Liver (tissue), 9 donors: ENCODE measurements around the gene ZDHHC14. TPM values are rescaled to one million over a fixed set of nuclear protein-coding genes. Genes with fewer than 3 reads are reported as not detected.

Experiments
- DNase-seq: peaks from one replicate; pipeline ENCODE4 v3.0.0-alpha.2; 2017; ENCODE audit warnings: low spot score
- H3K27ac ChIP-seq, 2 donors: one replicate each; pipeline ENCODE4 v1.7.0; 2013; ENCODE audit warnings: inconsistent platforms in 2 of 2, low read length in 2 of 2, control low read depth in 1 of 2, low read depth in 1 of 2, mild to moderate bottlenecking in 1 of 2
- H3K27me3 ChIP-seq, 4 donors: one replicate each; pipeline versions ENCODE4 v1.6.1 to v1.7.0; 2013; ENCODE audit warnings: low read length in 3 of 4, inconsistent platforms in 1 of 4, mild to moderate bottlenecking in 1 of 4, moderate library complexity in 1 of 4; ENCODE audit not compliant: control insufficient read depth in 4 of 4, insufficient read depth in 4 of 4
- H3K36me3 ChIP-seq, 4 donors: one replicate each; pipeline versions ENCODE4 v1.6.1 to v1.7.0; 2013; ENCODE audit warnings: low read length in 3 of 4, mild to moderate bottlenecking in 3 of 4, low read depth in 1 of 4, moderate library complexity in 1 of 4; ENCODE audit not compliant: control insufficient read depth in 4 of 4, insufficient read depth in 3 of 4
- H3K4me1 ChIP-seq, 4 donors: one replicate each; pipeline versions ENCODE4 v1.6.1 to v1.7.0; 2013; ENCODE audit warnings: low read length in 3 of 4, mild to moderate bottlenecking in 3 of 4, moderate library complexity in 1 of 4; ENCODE audit not compliant: control insufficient read depth in 4 of 4, insufficient read depth in 4 of 4
- H3K4me3 ChIP-seq, 3 donors: one replicate each; pipeline versions ENCODE4 v1.6.1 to v1.7.0; 2013; ENCODE audit warnings: low read length in 3 of 3, control low read depth in 1 of 3, low read depth in 1 of 3, mild to moderate bottlenecking in 1 of 3
- H3K9ac ChIP-seq, 2 donors: one replicate each; pipeline ENCODE4 v1.7.0; 2013; ENCODE audit warnings: low read length in 2 of 2, mild to moderate bottlenecking in 2 of 2, moderate library complexity in 2 of 2, control low read depth in 1 of 2, low read depth in 1 of 2
- H3K9me3 ChIP-seq, 4 donors: one replicate each; pipeline versions ENCODE4 v1.6.1 to v1.7.0; 2013; ENCODE audit warnings: low read length in 3 of 4; ENCODE audit not compliant: control insufficient read depth in 4 of 4
- ATF3 ChIP-seq: IDR thresholded peaks from 2 replicates; pipeline ENCODE4 v1.6.1; 2016; ENCODE audit warnings: antibody characterized with exemption
- CTCF ChIP-seq: fragments of 150-350 bp; IDR thresholded peaks from 2 replicates; pipeline ENCODE4 v1.5.1; 2017; ENCODE audit warnings: improper control_type of control experiment, low read depth, low read length; ENCODE audit not compliant: missing input control
- EGR1 ChIP-seq, 2 donors: IDR thresholded peaks; 2 replicates each; pipeline ENCODE4 v1.6.1; 2016 to 2018; ENCODE audit warnings: antibody characterized with exemption in 2 of 2, low read depth in 2 of 2
- FOXA1 ChIP-seq: IDR thresholded peaks from 2 replicates; pipeline ENCODE4 v1.6.1; 2016; ENCODE audit warnings: antibody characterized with exemption
- FOXA2 ChIP-seq: IDR thresholded peaks from 2 replicates; pipeline ENCODE4 v1.6.1; 2016; ENCODE audit warnings: antibody characterized with exemption
- GABPA ChIP-seq, 2 donors: IDR thresholded peaks in 1 of 2; conservative IDR thresholded peaks in 1 of 2; 2 replicates each; pipeline ENCODE4 v1.6.1; 2016; ENCODE audit warnings: antibody characterized with exemption in 2 of 2, mild to moderate bottlenecking in 1 of 2, moderate library complexity in 1 of 2
- HNF4G ChIP-seq: IDR thresholded peaks from 2 replicates; pipeline ENCODE4 v1.6.1; 2016; ENCODE audit warnings: antibody characterized with exemption
- JUND ChIP-seq, 2 donors: IDR thresholded peaks; 2 replicates each; pipeline ENCODE4 v1.6.1; 2016; ENCODE audit warnings: antibody characterized with exemption in 2 of 2
- NR2F2 ChIP-seq: IDR thresholded peaks from 2 replicates; pipeline ENCODE4 v1.6.1; 2016; ENCODE audit warnings: antibody characterized with exemption
- RAD21 ChIP-seq, 2 donors: IDR thresholded peaks; 2 replicates each; pipeline ENCODE4 v1.6.1; 2016; ENCODE audit warnings: antibody characterized with exemption in 2 of 2, mild to moderate bottlenecking in 2 of 2
- REST ChIP-seq: IDR thresholded peaks from 2 replicates; pipeline ENCODE4 v1.6.1; 2016; ENCODE audit warnings: antibody characterized with exemption, mild to moderate bottlenecking
- RXRA ChIP-seq, 2 donors: IDR thresholded peaks; 2 replicates each; pipeline ENCODE4 v1.6.1; 2017 to 2018; ENCODE audit warnings: antibody characterized with exemption in 2 of 2, mild to moderate bottlenecking in 1 of 2
- SP1 ChIP-seq: IDR thresholded peaks from 2 replicates; pipeline ENCODE4 v1.6.1; 2018; ENCODE audit warnings: antibody characterized with exemption, mild to moderate bottlenecking
- TAF1 ChIP-seq: conservative IDR thresholded peaks from 2 replicates; pipeline ENCODE4 v1.6.1; 2016; ENCODE audit warnings: antibody characterized with exemption, mild to moderate bottlenecking
- YY1 ChIP-seq: IDR thresholded peaks from 2 replicates; pipeline ENCODE4 v1.6.1; 2016; ENCODE audit warnings: antibody characterized with exemption, mild to moderate bottlenecking
- ZBTB33 ChIP-seq: IDR thresholded peaks from 2 replicates; pipeline ENCODE4 v1.6.1; 2016; ENCODE audit warnings: antibody characterized with exemption
- WGBS: extraction: QIAGEN DNeasy Blood & Tissue Kit; methylation state at CpG from one replicate; pipeline ENCODE4 v1.1.7; 2013; 5-methylcytosine and 5-hydroxymethylcytosine counted together
- polyA plus RNA-seq, 2 donors: library from polyadenylated mRNA; stranded (reverse) in 1 of 2; unstranded in 1 of 2; fragments of 200-250 nt in 1 of 2; fragments of >200 nt in 1 of 2; fragmentation: Nextera tagmentation in 1 of 2; extraction: Ambion mirVana in 1 of 2; gene quantifications; one replicate each; pipeline versions ENCODE4 v1.2.1 to v1.2.3, GENCODE V29; 2013 to 2015
- total RNA-seq, 2 donors: library from RNA; depleted of rRNA; stranded (reverse); fragments of >200 nt; gene quantifications; one replicate each; pipeline ENCODE4 v1.2.3, GENCODE V29; 2014
- donor health status: healthy.
- donor health status: healthy.
- donor health status: healthy.
- donor health status: healthy.
- donor health status: healthy.

ZDHHC14 gene
- total and polyA plus RNA-seq, 4 donors, result 4.4 to 11.7 (median 8.4) TPM

GRCh38 chr6:157432231-157432891 is 51.4 kb downstream of the ZDHHC14 start:
- no peak for TF ChIP-seq TAF1
- no peak for TF ChIP-seq CTCF
- no peak for TF ChIP-seq FOXA1
- no peak for TF ChIP-seq SP1
- no peak for TF ChIP-seq JUND (IDR thresholded peaks at IDR 0.05)
- TF ChIP-seq HNF4G, result no peak
- no peak for TF ChIP-seq ATF3
- no peak for TF ChIP-seq RXRA (IDR thresholded peaks at IDR 0.05)
- TF ChIP-seq YY1, result no peak
- no peak for TF ChIP-seq REST
- TF ChIP-seq ZBTB33, result no peak
- TF ChIP-seq FOXA2, result no peak
- no peak for TF ChIP-seq NR2F2
- TF ChIP-seq RAD21 (IDR thresholded peaks at IDR 0.05), result no peak
- H3K9me3 ChIP-seq, result no peaks in the 10 kb centered on the region
- H3K27ac ChIP-seq, result peak overlapping the region in 1 of 2 donors; percentile 18
- no peak overlapping the region for H3K4me3 ChIP-seq
- H3K36me3 ChIP-seq, result no peaks in the 10 kb centered on the region
- no peak for DNase-seq
- H3K4me1 ChIP-seq, result peaks cover 8 to 52% (median 23%) of the 10 kb centered on the region in 4 donors
- 63% methylated on average over 7 of the region's 7 CpGs for WGBS
- no peak overlapping the region for H3K9ac ChIP-seq
- H3K27me3 ChIP-seq, result no peaks in the 10 kb centered on the region

GRCh38 chr6:157432892-157433265 is 51.9 kb downstream of the ZDHHC14 start:
- WGBS, result 97% methylated on average over 11 of the region's 11 CpGs
- no peak for TF ChIP-seq HNF4G
- TF ChIP-seq SP1, result no peak
- no peak for TF ChIP-seq JUND (IDR thresholded peaks at IDR 0.05)
- no peak for TF ChIP-seq ATF3
- TF ChIP-seq EGR1 (IDR thresholded peaks at IDR 0.05; ENCODE audit: low read depth in 2 of 2), result no peak
- no peak for TF ChIP-seq YY1
- TF ChIP-seq TAF1, result no peak
- no peak for TF ChIP-seq FOXA1
- no peak for TF ChIP-seq CTCF
- TF ChIP-seq GABPA (IDR thresholded peaks at IDR 0.05 in 1 of 2, conservative IDR thresholded peaks at IDR 0.05 in 1 of 2), result no peak
- TF ChIP-seq RAD21 (IDR thresholded peaks at IDR 0.05), result no peak
- TF ChIP-seq FOXA2, result no peak
- TF ChIP-seq NR2F2, result no peak
- TF ChIP-seq REST, result no peak
- Histone ChIP-seq H3K4me1 (peaks cover 8 to 48% (median 23%) of the 10 kb centered on the region in 4 donors), H3K27ac (peak overlapping the region in 1 of 2 donors; percentile 18), H3K36me3 (no peaks in the 10 kb centered on the region), H3K9me3 (no peaks in the 10 kb centered on the region), H3K27me3 (no peaks in the 10 kb centered on the region), H3K9ac (no peak overlapping the region), H3K4me3 (no peak overlapping the region)
- DNase-seq, result no peak
